ENCODE data around the gene NDUFS6. TPM values are rescaled to one million over a fixed set of nuclear protein-coding genes. Genes with fewer than 3 reads are reported as not detected.
"Not testable (repeated sequence)": the region's sequence is repeated elsewhere in the genome, so short reads cannot be mapped to it uniquely, and the experiment has no call there.

Gene NDUFS6
- total RNA-seq, 1 experiment from 2014 or later = 134 TPM

DNA sequence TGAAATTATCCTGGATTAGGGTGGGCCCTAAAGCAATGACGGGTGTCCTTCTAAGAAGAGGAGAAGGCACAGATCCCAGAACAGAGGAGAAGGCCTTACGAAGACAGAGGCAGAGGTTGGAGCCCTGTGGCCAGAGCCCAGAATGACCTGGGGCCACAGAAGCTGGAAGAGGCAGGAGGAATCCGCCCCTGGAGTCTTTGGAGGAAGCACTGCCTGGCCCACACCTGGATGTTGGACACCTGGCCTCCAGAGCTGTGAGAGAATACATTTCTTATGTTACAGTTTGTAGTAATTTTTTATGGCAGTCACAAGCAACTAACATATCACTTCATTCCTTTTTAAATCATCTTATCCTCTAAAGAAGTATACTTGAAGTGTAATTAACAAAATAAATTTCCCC is 10.0 kb upstream of the NDUFS6 start:
- no peaks in the 10 kb centered on the region for H3K9me3 ChIP-seq (replicated peaks)
- DNase-seq (ENCODE audit: low read depth in 1 of 2, low spot score in 2 of 2) = no peak
- H3K36me3 ChIP-seq = peaks cover 6% of the 10 kb centered on the region
- H3K27me3 ChIP-seq (replicated peaks) = no peaks in the 10 kb centered on the region
- H3K27ac ChIP-seq = no peak overlapping the region; the same call in 1 of the 2 replicates
- peaks cover 57% of the 10 kb centered on the region for H3K4me1 ChIP-seq (replicated peaks)
- no peak overlapping the region for H3K4me3 ChIP-seq

DNA sequence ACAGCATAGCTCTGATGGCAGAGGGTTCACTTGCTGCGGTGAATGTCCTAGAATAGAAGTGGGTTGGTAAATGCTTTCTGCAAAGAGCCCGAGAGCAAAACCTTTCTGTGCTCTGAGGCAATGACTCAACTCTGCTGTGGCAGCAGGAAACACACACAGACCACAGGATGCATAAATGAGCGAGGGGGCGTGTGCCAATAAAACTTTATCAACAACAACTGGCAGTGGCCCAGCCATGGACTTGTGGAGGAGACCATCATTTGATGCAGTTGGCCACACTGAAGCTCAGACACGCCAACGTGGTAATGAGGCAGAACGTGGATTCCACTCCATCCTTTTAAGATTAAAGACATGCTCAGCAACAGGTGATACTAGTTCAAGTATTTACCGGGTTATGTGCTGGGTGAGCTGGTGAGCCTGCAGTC is 8.4 kb upstream of the NDUFS6 start:
- Histone ChIP-seq H3K27me3 (replicated peaks) (no peaks in the 10 kb centered on the region), H3K36me3 (peaks cover 23% of the 10 kb centered on the region), H3K4me3 (no peak overlapping the region), H3K9me3 (replicated peaks) (no peaks in the 10 kb centered on the region), H3K4me1 (replicated peaks) (peaks cover 57% of the 10 kb centered on the region), H3K27ac (no peak overlapping the region)
- peak in 1 of 2 experiments; percentile 50 for DNase-seq (ENCODE audit: low read depth in 1 of 2, low spot score in 2 of 2)

DNA sequence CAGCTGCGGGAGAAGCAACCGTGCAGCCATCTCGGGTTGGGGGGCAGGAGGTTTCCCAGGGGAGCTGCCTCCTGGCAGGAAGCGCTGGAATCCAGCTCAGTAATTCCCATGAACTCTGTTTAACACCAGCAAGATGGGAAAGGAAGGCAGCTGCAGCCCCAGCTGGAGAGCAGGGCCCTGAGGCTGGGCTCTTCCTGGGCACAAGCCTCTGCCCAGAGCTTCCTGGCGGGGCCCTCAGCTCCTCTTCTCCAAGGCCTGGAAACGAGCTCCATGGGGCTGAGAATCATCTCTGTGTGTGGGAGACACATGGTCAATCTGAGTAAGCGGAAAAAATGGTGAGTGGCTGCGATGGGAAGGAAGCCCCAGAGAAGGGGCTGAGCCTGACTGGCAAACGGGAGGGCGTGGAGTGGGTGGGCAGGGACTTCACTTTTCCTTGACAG is 7.9 kb upstream of the NDUFS6 start:
- Histone ChIP-seq H3K4me1 (replicated peaks) (peaks cover 57% of the 10 kb centered on the region), H3K36me3 (peaks cover 28% of the 10 kb centered on the region), H3K27ac (no peak overlapping the region), H3K9me3 (replicated peaks) (no peaks in the 10 kb centered on the region), H3K27me3 (replicated peaks) (no peaks in the 10 kb centered on the region), H3K4me3 (no peak overlapping the region)
- DNase-seq (ENCODE audit: low read depth in 1 of 2, low spot score in 2 of 2) = no peak

DNA sequence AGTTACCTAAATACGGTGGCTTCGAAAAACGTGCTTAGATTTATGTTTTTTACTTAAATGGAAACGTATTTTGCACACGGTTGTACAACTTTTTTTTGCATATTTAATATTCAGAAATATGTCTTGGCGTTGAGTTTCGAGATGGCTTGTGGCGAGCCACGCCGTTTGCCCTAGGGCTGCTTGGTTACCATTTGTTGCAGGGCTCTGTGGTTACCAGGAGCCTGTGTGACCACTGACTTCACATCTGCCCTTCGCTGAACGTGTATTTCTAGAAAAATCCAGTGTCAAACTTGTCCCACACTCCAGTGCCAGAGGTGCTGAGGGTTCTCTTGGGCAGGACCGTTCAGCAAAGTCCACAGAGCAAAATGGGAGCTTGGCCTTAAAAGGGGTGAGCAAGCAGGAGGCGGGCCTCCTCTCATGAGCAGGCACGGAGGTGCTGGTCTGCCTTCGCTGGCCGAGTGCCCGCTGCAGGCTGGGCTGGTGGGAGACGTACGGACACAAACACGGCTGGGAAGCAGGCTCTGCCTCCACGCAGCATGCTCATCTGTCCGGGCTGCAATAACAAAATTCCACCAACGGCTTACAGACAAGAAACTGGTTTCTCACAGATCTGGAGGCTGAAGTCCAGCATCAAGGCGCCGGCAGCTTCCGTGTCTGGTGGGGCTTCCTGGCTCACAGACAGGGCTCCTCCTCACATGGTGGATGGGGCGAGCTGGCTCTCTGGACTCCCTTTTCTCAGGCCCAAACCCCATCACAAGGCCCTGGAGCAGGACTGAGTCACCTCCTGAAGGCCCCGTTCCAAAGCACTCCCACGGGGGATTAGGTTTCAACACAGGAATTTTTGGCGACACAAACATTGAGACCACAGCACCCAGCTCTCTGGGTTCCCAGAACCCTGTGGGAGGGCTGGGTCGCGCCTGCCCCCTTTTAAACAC is 7.0 kb upstream of the NDUFS6 start:
- Histone ChIP-seq H3K27me3 (replicated peaks) (no peaks in the 10 kb centered on the region), H3K4me3 (no peak overlapping the region), H3K36me3 (peaks cover 37% of the 10 kb centered on the region), H3K27ac (peak overlapping the region; percentile 59), H3K9me3 (replicated peaks) (no peaks in the 10 kb centered on the region), H3K4me1 (replicated peaks) (peaks cover 57% of the 10 kb centered on the region)
- peak; percentile 83 to 89 for DNase-seq (ENCODE audit: low read depth in 1 of 2, low spot score in 2 of 2)

DNA sequence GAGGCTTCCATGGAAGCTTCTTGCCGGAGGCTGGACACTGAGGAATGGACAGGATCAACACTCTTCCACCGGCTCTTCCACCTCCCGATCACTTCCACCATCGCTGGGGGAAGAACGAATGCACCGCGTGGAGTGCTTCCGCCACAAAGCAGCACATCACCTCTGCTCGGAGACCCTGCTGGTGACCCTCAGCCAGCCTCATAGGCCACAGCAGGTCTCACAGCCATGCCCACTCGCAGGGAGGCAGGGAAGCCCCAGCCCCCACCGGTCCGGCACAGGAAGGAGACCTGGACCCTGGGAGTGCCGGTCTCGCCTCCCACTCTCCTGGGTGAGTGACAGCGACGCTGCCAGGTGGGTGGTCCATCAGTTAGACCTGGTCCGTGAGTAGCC is 6.3 kb upstream of the NDUFS6 start:
- Histone ChIP-seq H3K27ac (peak overlapping the region; percentile 59), H3K4me1 (replicated peaks) (peaks cover 51% of the 10 kb centered on the region), H3K36me3 (peaks cover 41% of the 10 kb centered on the region), H3K4me3 (no peak overlapping the region), H3K9me3 (replicated peaks) (peaks cover under 1% of the 10 kb centered on the region; the same call in 1 of the 2 replicates), H3K27me3 (replicated peaks) (no peaks in the 10 kb centered on the region)
- no peak for DNase-seq (ENCODE audit: low read depth in 1 of 2, low spot score in 2 of 2)

DNA sequence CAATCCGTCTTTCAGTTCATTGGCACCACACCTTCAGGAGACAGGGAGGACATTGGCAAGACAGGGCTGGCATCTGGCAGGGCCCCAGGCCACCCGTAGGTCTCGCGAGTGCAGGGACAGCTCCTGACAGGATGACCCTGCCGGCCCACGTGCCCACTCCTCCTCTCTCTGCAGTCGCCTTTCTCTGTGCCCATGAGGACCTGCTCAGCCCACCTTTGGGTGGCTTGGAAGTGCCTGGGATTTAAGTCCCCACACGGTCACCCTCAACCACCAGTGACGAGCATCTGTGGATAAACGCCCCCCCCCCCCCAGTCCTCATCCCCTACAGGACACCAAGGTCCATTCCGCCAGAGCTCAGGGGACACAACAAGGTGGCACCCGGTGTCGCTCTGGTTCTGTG is 5.7 kb upstream of the NDUFS6 start:
- H3K27ac ChIP-seq = no peak overlapping the region
- peaks cover 51% of the 10 kb centered on the region for H3K4me1 ChIP-seq (replicated peaks)
- H3K9me3 ChIP-seq (replicated peaks) = peaks cover 5% of the 10 kb centered on the region; the same call in 1 of the 2 replicates
- no peak for DNase-seq (ENCODE audit: low read depth in 1 of 2, low spot score in 2 of 2)
- H3K27me3 ChIP-seq (replicated peaks) = no peaks in the 10 kb centered on the region
- H3K4me3 ChIP-seq = no peak overlapping the region
- peaks cover 43% of the 10 kb centered on the region for H3K36me3 ChIP-seq

DNA sequence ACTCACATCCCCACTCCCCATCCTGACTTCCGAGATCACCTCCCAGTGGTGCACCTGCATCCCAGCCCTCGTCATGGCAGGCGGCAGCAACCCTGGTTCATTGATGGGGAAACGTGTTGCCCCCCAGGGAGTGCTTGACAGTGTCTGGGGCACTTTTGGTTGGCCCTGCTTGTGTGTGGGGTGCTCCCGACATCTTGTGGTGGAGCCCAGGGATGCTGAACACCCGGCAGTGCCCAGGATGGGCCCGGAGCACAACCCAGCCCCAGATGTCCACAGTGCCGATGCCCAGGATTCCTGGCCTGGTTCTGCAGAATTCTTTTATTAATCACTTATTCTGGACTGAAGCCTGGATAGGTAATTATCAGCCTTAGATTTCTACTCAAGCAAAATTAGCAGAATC is 5.3 kb upstream of the NDUFS6 start:
- DNase-seq (ENCODE audit: low read depth in 1 of 2, low spot score in 2 of 2) = no peak
- H3K4me1 ChIP-seq (replicated peaks) = peaks cover 50% of the 10 kb centered on the region

DNA sequence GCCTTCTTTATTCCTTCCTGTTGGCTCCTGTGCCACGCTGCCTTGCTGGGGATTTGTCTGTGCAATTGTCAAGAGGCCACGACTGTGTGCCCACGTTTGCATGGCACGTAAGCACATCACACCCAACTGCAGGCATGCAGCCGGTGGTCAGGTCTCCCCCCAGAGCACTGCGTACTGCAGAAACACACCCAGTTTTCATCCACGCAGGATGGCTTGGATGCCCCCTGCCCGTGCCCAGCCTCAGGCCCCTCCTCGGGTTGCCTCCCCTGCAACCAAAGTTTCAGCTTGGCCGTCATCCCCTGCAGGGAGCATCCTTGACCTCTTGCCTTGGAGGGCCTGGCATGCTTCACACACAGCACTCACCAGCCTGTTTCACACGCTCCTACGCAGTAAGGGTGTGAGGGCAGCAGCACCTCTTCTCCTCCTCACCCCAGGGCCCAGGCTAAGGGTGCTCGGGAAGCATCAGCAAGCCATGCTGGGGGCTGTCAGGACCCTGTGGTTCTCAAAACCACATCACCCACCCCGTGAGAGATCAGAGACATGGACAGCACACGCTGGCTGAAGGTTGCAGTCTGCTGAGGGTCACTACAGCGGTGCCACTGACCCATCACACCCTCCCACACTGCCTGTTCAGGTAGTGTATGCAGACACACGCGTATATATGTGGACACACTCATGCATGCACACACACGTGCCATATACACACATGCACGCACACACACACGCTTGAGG is 4.7 kb upstream of the NDUFS6 start:
- Histone ChIP-seq H3K27ac (no peak overlapping the region), H3K4me3 (no peak overlapping the region), H3K9me3 (replicated peaks) (peaks cover 5% of the 10 kb centered on the region; the same call in 1 of the 2 replicates), H3K27me3 (replicated peaks) (no peaks in the 10 kb centered on the region), H3K36me3 (peaks cover 47% of the 10 kb centered on the region), H3K4me1 (replicated peaks) (peaks cover 47% of the 10 kb centered on the region)
- DNase-seq (ENCODE audit: low read depth in 1 of 2, low spot score in 2 of 2) = no peak

More for the DNA sequence above, 5.3 kb upstream of the NDUFS6 start:
- H3K27ac ChIP-seq = no peak overlapping the region
- H3K9me3 ChIP-seq (replicated peaks) = peaks cover 5% of the 10 kb centered on the region; the same call in 1 of the 2 replicates
- H3K4me3 ChIP-seq = no peak overlapping the region
- peaks cover 43% of the 10 kb centered on the region for H3K36me3 ChIP-seq
- H3K27me3 ChIP-seq (replicated peaks) = no peaks in the 10 kb centered on the region

DNA sequence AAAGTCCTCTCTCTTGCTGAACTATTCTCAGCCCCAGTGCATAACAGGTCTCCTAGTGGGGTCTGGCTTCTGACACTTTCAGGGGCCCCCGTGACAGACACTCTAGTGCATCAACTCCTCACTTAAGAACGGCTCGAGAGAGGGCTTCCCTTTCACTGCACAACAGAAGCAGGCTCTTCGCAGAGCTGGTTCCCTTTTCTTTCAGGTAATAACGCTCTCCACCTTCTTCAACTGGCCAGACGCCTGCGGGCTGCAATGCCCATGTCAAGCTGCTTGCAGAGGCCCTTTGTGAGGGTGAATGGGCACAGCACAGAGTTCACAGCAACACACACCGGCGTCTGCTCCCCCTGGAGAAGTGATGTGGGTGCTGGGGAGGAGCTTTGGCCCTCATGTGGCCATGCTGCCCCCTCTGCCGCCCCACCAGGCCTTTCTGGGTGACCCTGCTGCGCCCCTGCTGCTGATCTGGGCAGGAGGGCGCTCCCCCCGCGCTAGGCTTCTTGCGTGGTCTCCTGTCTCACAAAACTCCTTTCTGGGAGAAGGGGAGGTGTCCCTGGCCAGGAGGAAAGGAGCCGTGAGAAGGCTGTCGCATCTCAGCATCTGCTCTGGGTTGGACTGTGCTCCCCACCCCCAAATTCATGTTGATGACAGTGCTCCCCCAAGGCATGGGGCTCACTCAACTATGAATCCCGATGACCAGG is 4.0 kb upstream of the NDUFS6 start:
- Histone ChIP-seq H3K36me3 (peaks cover 47% of the 10 kb centered on the region), H3K27me3 (replicated peaks) (no peaks in the 10 kb centered on the region), H3K4me3 (no peak overlapping the region), H3K27ac (no peak overlapping the region), H3K4me1 (replicated peaks) (peaks cover 50% of the 10 kb centered on the region), H3K9me3 (replicated peaks) (peaks cover 5% of the 10 kb centered on the region; the same call in 1 of the 2 replicates)
- DNase-seq (ENCODE audit: low read depth in 1 of 2, low spot score in 2 of 2) = no peak

DNA sequence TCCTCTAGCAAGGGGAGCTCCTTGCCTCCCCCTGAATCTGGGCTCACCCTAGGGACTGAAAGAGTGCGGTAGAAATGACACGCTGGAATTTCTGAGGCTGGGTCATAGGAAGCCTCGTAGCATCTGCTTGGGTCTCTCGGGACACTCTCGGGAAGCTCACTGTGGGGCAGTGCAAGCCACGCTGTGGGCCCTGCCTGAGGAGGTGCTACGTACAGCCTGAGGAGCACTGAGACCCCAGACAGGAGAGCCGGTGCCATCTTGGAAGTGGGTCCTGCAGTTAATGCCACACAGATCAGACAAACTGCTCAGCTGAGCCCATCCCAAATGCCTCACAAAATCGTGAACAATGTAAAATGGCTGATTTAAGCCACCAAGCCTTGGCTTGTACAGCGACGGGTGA is 3.4 kb upstream of the NDUFS6 start:
- Histone ChIP-seq H3K4me3 (no peak overlapping the region), H3K9me3 (replicated peaks) (peaks cover 5% of the 10 kb centered on the region; the same call in 1 of the 2 replicates), H3K27ac (no peak overlapping the region), H3K27me3 (replicated peaks) (no peaks in the 10 kb centered on the region), H3K4me1 (replicated peaks) (peaks cover 45% of the 10 kb centered on the region), H3K36me3 (peaks cover 52% of the 10 kb centered on the region)
- DNase-seq (ENCODE audit: low read depth in 1 of 2, low spot score in 2 of 2) = no peak

DNA sequence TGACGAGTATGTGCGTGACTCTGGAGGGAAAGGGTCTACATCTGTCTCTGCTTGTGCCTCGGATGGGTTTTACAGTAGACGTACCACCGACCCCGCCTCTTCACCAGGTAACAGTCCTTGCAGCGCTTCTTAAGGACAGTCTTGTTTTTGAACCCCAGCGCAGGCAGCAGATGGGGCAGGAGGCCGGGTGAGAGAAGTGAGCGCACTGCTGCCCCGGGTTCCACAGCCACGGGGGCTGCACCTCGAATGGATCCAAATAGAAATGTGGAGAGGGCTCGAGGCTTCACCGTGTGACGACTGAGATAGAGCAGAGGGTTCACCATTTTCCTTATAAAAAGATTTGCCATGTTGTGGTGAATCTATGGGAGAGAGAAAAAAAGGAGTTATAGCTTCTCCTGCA is 2.6 kb upstream of the NDUFS6 start:
- Histone ChIP-seq H3K4me3 (peak overlapping the region; percentile 92), H3K4me1 (replicated peaks) (peaks cover 39% of the 10 kb centered on the region), H3K36me3 (peaks cover 55% of the 10 kb centered on the region)
- not testable (repeated sequence) for H3K27ac ChIP-seq; H3K9me3 ChIP-seq (replicated peaks); H3K27me3 ChIP-seq (replicated peaks); DNase-seq (ENCODE audit: low read depth in 1 of 2, low spot score in 2 of 2)

DNA sequence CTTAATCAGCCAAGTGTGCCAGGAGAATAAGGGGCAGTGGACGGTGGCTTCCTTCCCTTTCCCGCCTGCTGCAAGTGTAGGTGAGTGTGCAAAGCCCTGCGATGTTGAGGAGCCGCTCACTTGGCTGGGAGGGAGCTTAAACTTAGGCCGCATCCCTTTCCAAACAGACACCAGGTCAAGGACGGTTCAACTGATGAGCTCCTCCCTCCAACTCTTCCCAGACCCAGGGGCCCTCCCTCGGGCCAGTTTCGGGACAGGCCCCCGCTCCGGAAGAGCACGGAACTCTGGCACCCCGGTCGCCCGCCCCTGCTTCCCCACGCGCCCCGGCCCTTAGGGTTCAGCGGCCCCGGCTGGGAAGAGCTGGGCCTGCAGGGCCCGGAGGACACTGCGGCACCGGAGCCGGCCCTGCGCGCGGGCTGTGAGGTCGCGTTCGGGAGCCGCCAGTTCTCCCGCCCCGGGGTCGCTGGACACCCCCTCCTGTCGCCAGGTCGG is 2.1 kb upstream of the NDUFS6 start:
- DNase-seq (ENCODE audit: low read depth in 1 of 2, low spot score in 2 of 2) = peak in 1 of 2 experiments; percentile 37

More for the DNA sequence above, 2.1 kb upstream of the NDUFS6 start:
- H3K36me3 ChIP-seq = peaks cover 61% of the 10 kb centered on the region
- H3K27ac ChIP-seq = peak overlapping the region; percentile 76
- H3K4me1 ChIP-seq (replicated peaks) = peaks cover 34% of the 10 kb centered on the region
- peaks cover 5% of the 10 kb centered on the region; the same call in 1 of the 2 replicates for H3K9me3 ChIP-seq (replicated peaks)
- H3K4me3 ChIP-seq = peak overlapping the region; percentile 92
- H3K27me3 ChIP-seq (replicated peaks) = no peaks in the 10 kb centered on the region
